Spleen (tissue), 11 donors: ENCODE measurements around the gene LRRC3. TPM values are rescaled to one million over a fixed set of nuclear protein-coding genes. Genes with fewer than 3 reads are reported as not detected.

Experiments
- DNase-seq: peaks from one replicate; pipeline ENCODE4 v3.0.0-alpha.2; 2020
- H3K27ac ChIP-seq, 8 donors: fragments of 200-600 bp; sonication (generic) in 7 of 8; 1 replicate in 4 of 8; 2 replicates in 4 of 8; pipeline versions ENCODE4 v1.5.0 to v1.8.0; 2016 to 2021; ENCODE audit warnings: inconsistent platforms in 4 of 8, mild to moderate bottlenecking in 4 of 8, moderate library complexity in 1 of 8
- H3K27me3 ChIP-seq, 7 donors: fragments of 200-600 bp; sonication (generic) in 6 of 7; replicated peaks in 1 of 7; 1 replicate in 4 of 7; 2 replicates in 3 of 7; pipeline versions ENCODE4 v1.5.0 to v1.8.0; 2016 to 2021; ENCODE audit warnings: inconsistent platforms in 3 of 7, mild to moderate bottlenecking in 1 of 7
- H3K36me3 ChIP-seq, 6 donors: fragments of 200-600 bp; sonication (generic) in 5 of 6; 1 replicate in 4 of 6; 2 replicates in 2 of 6; pipeline versions ENCODE4 v1.5.0 to v1.8.0; 2016 to 2021; ENCODE audit warnings: inconsistent platforms in 2 of 6
- H3K4me1 ChIP-seq, 6 donors: fragments of 200-600 bp; sonication (generic) in 5 of 6; 1 replicate in 3 of 6; 2 replicates in 3 of 6; pipeline versions ENCODE4 v1.5.0 to v1.8.0; 2016 to 2021; ENCODE audit warnings: inconsistent platforms in 3 of 6
- H3K4me3 ChIP-seq, 8 donors: fragments of 200-600 bp; sonication (generic) in 7 of 8; 1 replicate in 4 of 8; 2 replicates in 4 of 8; pipeline versions ENCODE4 v1.5.0 to v1.8.0; 2016 to 2021; ENCODE audit warnings: inconsistent platforms in 4 of 8, mild to moderate bottlenecking in 4 of 8, moderate library complexity in 2 of 8
- H3K9me3 ChIP-seq, 8 donors: fragments of 200-600 bp; sonication (generic) in 7 of 8; 1 replicate in 4 of 8; 2 replicates in 4 of 8; pipeline versions ENCODE4 v1.5.0 to v1.8.0; 2016 to 2021; ENCODE audit warnings: inconsistent platforms in 4 of 8
- POLR2A ChIP-seq, 3 donors: fragments of 450-650 bp; IDR thresholded peaks; one replicate each; pipeline ENCODE4 v1.5.1; 2017; ENCODE audit warnings: antibody characterized with exemption in 3 of 3, mild to moderate bottlenecking in 1 of 3
- POLR2AphosphoS5 ChIP-seq, 3 donors: sonication (generic); formaldehyde crosslinking; IDR thresholded peaks; one replicate each; pipeline ENCODE4 v1.5.1; 2017; ENCODE audit warnings: antibody characterized with exemption in 3 of 3
- WGBS, 5 donors: extraction: QIAGEN DNeasy Blood & Tissue Kit in 3 of 5; methylation state at CpG; one replicate each; pipeline versions ENCODE4 v1.1.5 to v1.1.7; 2013 to 2018; 5-methylcytosine and 5-hydroxymethylcytosine counted together
- intact Hi-C: fragments of 100-400 bp; cut with DNase I; formaldehyde crosslinking; loops from one replicate; pipeline ENCODE4 v1.15.0; 2023; ENCODE audit warnings: low total_unique reads
- polyA plus RNA-seq, 3 donors: library from polyadenylated mRNA; stranded (reverse); fragments of 200-250 nt; gene quantifications; one replicate each; pipeline ENCODE4 v1.2.1, GENCODE V29; 2013
- total RNA-seq, 7 donors: library from RNA; depleted of rRNA in 3 of 7; stranded (reverse); fragments of >200 nt in 3 of 7; fragmentation: NEBNext Ultra II Directional in 4 of 7; extraction: Animal tissue kit (Norgen Biotek cat#: 25700) in 4 of 7; gene quantifications; one replicate each; pipeline versions ENCODE4 v1.1.0 to v1.2.1, GENCODE V29; 2016 to 2021
- TF ChIP-seq, protein P1 (sequence below), 11 experiments: fragments of 200-600 bp in 7 of 11; fragments of 450-650 bp in 4 of 11; sonication (generic) in 4 of 11; IDR thresholded peaks in 8 of 11; conservative IDR thresholded peaks in 3 of 11; 1 replicate in 7 of 11; 2 replicates in 4 of 11; pipeline versions ENCODE4 v1.4.0 to v1.8.0; 2016 to 2021; ENCODE audit warnings: antibody characterized with exemption in 11 of 11, inconsistent platforms in 4 of 11, mild to moderate bottlenecking in 1 of 11
- donor health status: healthy with polysubstance abuse.
- donor health status: DM: no; HTN: no; CAD: no; lungs with moderate emphysema.
- donor health status: DM: no; HTN: no; CAD: no.
- donor health status: Bipolar disorder and iron deficiency.
- donor health status: healthy.
- donor health status: DM: no; HTN: no; CAD: no.
- donor health status: DM: yes; HTN: yes; CAD: no.

Gene LRRC3
- total and polyA plus RNA-seq, 10 donors: 0.24 to 4.9 (median 2.5) TPM

GRCh38 chr21:44462834-44463200 is 7.5 kb downstream of the LRRC3 start:
- intact Hi-C loops: no loop called here
- TF ChIP-seq POLR2AphosphoS5 (IDR thresholded peaks at IDR 0.05): no peak
- TF ChIP-seq, protein P1, sequence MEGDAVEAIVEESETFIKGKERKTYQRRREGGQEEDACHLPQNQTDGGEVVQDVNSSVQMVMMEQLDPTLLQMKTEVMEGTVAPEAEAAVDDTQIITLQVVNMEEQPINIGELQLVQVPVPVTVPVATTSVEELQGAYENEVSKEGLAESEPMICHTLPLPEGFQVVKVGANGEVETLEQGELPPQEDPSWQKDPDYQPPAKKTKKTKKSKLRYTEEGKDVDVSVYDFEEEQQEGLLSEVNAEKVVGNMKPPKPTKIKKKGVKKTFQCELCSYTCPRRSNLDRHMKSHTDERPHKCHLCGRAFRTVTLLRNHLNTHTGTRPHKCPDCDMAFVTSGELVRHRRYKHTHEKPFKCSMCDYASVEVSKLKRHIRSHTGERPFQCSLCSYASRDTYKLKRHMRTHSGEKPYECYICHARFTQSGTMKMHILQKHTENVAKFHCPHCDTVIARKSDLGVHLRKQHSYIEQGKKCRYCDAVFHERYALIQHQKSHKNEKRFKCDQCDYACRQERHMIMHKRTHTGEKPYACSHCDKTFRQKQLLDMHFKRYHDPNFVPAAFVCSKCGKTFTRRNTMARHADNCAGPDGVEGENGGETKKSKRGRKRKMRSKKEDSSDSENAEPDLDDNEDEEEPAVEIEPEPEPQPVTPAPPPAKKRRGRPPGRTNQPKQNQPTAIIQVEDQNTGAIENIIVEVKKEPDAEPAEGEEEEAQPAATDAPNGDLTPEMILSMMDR (IDR thresholded peaks at IDR 0.05 in 8 of 11, conservative IDR thresholded peaks at IDR 0.05 in 3 of 11): no peak
- no peak for TF ChIP-seq POLR2A (IDR thresholded peaks at IDR 0.05)

GRCh38 chr21:44463724-44464123 is 8.4 kb downstream of the LRRC3 start:
- Histone ChIP-seq H3K4me1 (no peaks in the 10 kb centered on the region), H3K27ac (no peak overlapping the region), H3K9me3 (no peaks in the 10 kb centered on the region), H3K27me3 (peaks cover 0 to 6% (median 0%) of the 10 kb centered on the region in 7 donors), H3K36me3 (no peaks in the 10 kb centered on the region), H3K4me3 (no peak overlapping the region)
- DNase-seq: peak; percentile 39
- intact Hi-C loops: no loop called here
- WGBS, 5 donors: 67 to 80% (median 72%) methylated on average over 27 to 30 of the region's 30 CpGs
- TF ChIP-seq POLR2AphosphoS5 (IDR thresholded peaks at IDR 0.05) (peak in 1 of 3 donors; percentile 12), POLR2A (IDR thresholded peaks at IDR 0.05) (no peak)
- TF ChIP-seq, protein P1 (IDR thresholded peaks at IDR 0.05 in 8 of 11, conservative IDR thresholded peaks at IDR 0.05 in 3 of 11): no peak

More at GRCh38 chr21:44462834-44463200, 7.5 kb downstream of the LRRC3 start:
- Histone ChIP-seq H3K27me3 (peaks cover 0 to 5% (median 0%) of the 10 kb centered on the region in 7 donors), H3K4me3 (no peak overlapping the region), H3K36me3 (no peaks in the 10 kb centered on the region), H3K27ac (no peak overlapping the region), H3K4me1 (no peaks in the 10 kb centered on the region), H3K9me3 (no peaks in the 10 kb centered on the region)
- WGBS, 5 donors: 79 to 96% (median 90%) methylated on average over 11 of the region's 11 CpGs
- no peak for DNase-seq

GRCh38 chr21:44464351-44464750 is 9.0 kb downstream of the LRRC3 start:
- TF ChIP-seq, protein P1 (IDR thresholded peaks at IDR 0.05 in 8 of 11, conservative IDR thresholded peaks at IDR 0.05 in 3 of 11): no peak
- no peak for TF ChIP-seq POLR2A (IDR thresholded peaks at IDR 0.05)
- no peak for DNase-seq
- Histone ChIP-seq H3K4me1 (no peaks in the 10 kb centered on the region), H3K27me3 (peaks cover 0 to 6% (median 0%) of the 10 kb centered on the region in 7 donors), H3K36me3 (no peaks in the 10 kb centered on the region), H3K4me3 (no peak overlapping the region), H3K9me3 (no peaks in the 10 kb centered on the region), H3K27ac (no peak overlapping the region)
- 81 to 88% (median 83%) methylated on average over 12 of the region's 12 CpGs for WGBS, 5 donors
- intact Hi-C loops: no loop called here

DNA sequence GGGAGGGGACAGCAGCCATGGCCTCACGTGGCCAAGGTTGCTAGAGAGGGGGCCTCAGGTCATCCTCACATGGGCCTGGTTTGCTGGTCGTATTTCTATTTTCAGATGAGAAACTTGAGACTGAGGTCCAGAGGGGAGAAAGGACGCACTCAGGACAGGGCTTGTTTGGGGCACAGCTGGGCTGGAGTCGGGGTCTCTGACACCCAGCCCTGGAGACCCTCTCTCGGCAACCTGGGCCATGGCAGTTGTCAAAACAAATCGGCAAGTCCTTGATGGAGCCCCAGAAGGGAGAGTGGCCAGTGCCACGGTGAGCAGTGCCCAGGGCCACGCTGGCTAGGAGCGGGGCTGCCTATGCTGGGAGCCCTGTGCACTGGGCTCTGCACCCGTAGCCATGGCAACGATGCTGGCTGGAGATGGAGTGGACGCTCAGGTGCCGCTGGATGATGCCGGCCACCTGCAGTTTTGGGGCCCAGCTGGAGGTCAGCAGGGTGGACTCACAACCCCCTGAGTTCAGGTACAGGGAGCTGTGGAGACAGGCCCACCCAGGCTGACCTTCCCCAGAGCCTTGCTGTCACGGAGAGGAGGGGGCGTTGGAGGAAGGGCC is 11.1 kb downstream of the LRRC3 start:
- no peaks in the 10 kb centered on the region for H3K9me3 ChIP-seq
- no peak for TF ChIP-seq POLR2A (IDR thresholded peaks at IDR 0.05)
- TF ChIP-seq POLR2AphosphoS5 (IDR thresholded peaks at IDR 0.05): no peak
- TF ChIP-seq, protein P1 (IDR thresholded peaks at IDR 0.05 in 8 of 11, conservative IDR thresholded peaks at IDR 0.05 in 3 of 11): no peak
- no peak for DNase-seq
- H3K27ac ChIP-seq: no peak overlapping the region
- H3K36me3 ChIP-seq: no peaks in the 10 kb centered on the region
- intact Hi-C loops: no loop called here
- 87 to 94% (median 91%) methylated on average over 10 to 16 of the region's 16 CpGs for WGBS, 5 donors
- H3K4me3 ChIP-seq: no peak overlapping the region
- no peaks in the 10 kb centered on the region for H3K4me1 ChIP-seq
- peaks cover 0 to 6% (median 0%) of the 10 kb centered on the region in 7 donors for H3K27me3 ChIP-seq
